Epithelial cell of prostate (primary cell): Measurements from ENCODE around the gene RNF32.

Experiments used
- DNase-seq: peaks from one replicate; pipeline ENCODE4 v3.0.0-alpha.2; 2011; ENCODE audit warnings: low read depth, low spot score
- H3K27ac ChIP-seq: fragments of 450-650 bp; 2 replicates; pipeline ENCODE4 v1.5.1; 2017; ENCODE audit warnings: mild to moderate bottlenecking

The RNF32 gene

DNA sequence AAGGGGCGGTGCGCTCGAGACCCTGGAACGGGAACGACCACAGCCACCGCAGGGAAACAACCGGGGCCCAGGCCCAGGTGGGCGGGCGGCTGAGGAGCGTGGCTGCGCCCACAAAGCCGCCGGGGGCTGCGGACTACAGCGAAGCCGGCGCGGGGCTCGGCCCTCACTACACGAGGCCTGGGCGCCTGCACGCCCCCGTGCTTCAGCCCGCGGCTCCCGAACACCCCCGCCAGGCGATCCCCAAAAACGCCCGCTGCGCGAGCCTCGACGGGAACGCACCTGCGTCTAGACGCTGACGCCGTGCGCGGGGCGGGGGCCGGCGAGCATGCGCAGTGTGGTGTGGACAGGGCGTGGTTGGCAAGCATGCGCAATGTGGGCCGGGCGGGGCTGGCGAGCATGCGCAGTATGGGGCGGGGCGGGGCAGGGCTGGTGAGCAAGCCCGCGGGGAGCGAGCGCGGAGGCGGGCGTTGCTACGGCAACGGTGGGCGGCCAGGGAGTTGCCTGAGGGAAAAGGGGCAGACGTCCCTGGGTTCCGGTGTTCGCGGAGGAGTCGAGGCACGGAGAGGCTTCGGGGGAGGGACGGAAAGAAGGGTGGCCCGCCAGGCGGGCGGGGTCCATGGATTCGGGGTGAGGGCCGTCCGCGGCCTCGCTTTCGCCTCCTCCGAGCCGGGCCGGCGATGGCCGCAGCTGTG is at the start of gene RNF32:
Gene RNF32 (plus strand): TSS at position 518 of the 692 bp plus-strand sequence. CDS start 3,104 bp downstream, outside the sequence.
- H3K27ac ChIP-seq: peak within 1 kb of the TSS; percentile 81
- DNase-seq: peak; percentile 58

DNA sequence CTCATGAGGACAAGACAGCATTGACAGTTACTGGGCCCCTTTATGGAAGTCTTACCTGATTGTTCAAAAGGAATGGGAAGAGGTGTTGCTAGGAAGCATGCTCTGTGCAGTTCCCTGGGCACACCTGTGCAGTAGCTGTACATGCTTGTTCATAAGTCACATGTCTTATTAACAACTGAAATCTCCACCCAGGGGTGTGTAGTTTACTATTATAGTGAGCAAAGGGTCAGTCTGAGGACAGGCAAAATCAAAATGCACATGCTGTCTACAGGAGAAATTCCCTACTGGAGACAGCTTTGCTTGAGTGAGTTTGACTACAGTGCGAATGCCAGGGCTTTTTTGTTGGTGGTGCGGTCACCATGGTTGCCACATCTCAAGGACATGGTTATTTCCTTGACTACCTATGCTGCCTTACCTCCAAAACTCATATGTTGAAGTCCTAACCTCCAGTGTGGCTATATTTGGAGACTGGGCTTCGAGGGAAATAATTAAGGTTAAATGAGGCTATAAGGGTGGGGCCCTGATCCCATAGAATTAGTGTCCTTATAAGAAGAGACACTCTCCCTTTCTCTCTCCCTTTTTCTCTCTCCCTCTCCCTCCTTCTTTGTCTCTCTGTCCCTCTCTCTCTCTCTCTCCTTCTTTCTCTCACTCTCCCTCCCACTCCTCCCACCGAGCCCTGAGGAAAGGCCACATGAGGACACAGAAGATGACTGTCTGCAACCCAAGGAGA is 48.3 kb upstream of the RNF32 start:
- DNase-seq: no peak
- H3K27ac ChIP-seq: no peak overlapping the region

DNA sequence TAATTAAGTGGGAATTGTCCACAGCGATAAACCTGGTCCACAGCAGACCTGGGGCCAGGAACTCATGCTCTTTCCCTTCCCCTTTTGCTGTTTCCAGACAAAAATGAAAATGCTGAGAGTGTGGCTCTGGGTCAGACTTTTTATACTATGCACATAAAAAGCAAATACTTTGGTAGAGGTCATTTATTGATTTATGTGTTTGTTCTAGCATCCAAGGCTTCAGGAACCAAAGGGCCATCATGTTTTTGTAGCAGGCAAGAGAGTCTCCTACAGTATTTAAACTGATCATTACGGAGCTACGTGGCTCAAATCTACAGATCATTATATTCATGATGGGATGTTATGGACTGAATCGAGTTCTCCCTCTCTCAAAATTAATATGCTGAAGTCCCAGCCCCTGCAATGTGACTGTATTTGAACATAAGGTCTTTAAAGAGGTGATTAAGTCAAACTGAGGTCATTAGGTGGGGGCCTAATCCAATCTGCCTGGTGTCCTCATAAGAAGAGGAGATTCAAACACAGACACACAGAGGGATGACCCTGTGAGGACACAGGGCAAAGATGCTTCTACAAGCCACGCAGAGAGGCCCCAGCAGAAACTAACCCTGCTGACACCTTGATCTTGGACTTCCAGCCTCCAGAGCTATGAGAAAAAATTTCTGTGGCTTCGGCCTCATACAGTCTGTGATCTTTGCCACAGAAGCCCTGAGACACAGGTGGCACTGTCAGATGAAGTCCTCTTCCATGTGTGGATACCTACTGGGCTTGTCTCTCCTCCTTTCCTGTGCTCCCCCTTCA is 46.1 kb upstream of the RNF32 start:
- no peak overlapping the region for H3K27ac ChIP-seq
- no peak for DNase-seq

DNA sequence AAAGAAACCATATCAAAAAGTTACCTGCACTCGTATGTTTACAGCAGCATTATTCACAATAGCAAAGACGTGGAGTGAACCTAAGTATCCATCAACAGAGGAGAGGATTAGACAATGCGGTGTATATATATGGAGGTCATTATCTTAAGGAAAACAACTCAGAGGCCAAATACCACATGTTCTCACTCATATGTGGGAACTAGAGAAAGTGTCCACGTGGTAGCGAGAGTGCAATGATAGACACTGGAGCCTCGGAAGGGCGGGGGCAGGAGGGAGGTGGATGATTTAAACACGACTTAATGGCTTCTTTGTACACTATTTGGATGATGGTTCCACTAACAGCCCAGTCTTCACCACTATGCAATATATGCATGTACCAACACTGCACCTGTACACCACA is 40.1 kb upstream of the RNF32 start:
- H3K27ac ChIP-seq: no peak overlapping the region
- DNase-seq: no peak

DNA sequence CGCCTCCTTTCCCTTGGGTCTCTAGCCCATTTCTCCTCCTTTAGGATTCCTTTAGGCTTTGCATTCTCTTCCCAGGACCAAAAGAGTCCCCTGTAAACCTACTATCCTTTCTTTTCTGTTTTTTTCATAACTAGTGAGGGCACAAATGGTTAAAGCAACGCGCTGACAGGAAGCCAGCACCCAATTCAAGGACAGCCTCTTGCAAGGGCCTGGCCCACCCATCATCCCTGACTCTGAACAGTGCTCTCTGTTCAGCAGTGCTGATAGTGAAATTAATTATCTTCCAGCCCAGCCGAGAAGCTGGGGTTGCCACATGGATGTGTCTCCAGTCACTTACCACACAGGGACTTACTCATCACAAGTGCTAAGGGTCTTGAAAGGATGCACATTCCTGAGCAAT is 38.3 kb upstream of the RNF32 start:
- no peak for DNase-seq
- H3K27ac ChIP-seq: no peak overlapping the region

DNA sequence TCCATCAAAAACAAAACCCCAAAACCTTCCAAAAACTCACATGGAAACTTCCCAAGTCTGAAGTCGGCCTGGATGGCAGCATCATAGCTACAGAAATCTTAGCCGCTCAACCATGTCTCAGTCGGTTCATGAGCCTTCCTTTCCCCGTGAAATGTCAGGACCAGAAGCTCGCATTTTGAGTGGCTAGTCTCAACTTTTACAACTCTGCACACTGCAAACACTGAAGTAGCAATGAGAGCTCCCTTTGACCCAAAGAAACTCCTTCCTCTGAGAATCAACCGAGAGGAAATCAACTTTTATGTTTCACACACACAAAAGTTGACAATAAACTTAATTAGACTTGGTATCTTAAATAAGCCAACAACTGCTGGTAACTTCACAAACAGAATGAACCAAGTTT is 37.6 kb upstream of the RNF32 start:
- no peak overlapping the region for H3K27ac ChIP-seq
- no peak for DNase-seq

DNA sequence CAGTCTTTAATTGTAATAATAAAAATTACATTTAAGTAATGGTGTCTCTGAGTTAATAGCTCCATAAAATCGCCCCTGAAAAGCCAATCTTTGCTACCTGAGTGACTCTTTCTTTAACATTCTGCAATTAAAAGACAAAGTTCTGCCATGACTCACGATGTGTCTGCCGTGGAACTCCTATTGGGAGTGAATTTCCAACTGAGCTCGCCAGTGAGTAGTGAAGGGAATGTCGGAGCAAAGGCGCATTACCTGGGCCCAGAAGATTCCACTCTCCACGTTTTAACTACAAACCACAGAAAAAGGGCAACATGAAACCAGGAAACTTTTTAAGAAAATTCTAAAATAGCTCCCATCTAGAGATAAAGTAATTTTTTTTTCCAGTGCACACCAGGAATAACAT is 36.9 kb upstream of the RNF32 start:
- no peak for DNase-seq

DNA sequence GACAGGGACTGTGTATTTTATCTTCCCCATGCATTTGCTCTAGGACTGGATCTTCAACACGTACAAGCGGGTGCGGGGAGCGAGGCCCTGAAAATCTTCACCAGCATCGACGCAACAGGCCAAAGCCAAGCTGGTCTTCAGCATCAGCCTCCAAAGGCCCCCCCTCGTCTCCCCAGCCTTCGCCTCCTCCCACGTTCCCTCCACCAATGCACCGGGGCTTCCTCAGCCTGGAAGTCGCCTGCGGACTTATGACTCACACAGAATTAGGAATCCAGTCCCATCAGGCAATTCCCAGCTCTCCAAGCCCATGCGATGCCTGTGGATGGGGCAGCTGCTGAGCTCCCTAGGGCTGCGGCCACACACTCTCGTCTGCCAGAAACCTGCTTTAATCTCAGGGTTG is 36.3 kb upstream of the RNF32 start:
- DNase-seq: no peak
- no peak overlapping the region for H3K27ac ChIP-seq

More for the DNA sequence above, 36.9 kb upstream of the RNF32 start:
- H3K27ac ChIP-seq: no peak overlapping the region

DNA sequence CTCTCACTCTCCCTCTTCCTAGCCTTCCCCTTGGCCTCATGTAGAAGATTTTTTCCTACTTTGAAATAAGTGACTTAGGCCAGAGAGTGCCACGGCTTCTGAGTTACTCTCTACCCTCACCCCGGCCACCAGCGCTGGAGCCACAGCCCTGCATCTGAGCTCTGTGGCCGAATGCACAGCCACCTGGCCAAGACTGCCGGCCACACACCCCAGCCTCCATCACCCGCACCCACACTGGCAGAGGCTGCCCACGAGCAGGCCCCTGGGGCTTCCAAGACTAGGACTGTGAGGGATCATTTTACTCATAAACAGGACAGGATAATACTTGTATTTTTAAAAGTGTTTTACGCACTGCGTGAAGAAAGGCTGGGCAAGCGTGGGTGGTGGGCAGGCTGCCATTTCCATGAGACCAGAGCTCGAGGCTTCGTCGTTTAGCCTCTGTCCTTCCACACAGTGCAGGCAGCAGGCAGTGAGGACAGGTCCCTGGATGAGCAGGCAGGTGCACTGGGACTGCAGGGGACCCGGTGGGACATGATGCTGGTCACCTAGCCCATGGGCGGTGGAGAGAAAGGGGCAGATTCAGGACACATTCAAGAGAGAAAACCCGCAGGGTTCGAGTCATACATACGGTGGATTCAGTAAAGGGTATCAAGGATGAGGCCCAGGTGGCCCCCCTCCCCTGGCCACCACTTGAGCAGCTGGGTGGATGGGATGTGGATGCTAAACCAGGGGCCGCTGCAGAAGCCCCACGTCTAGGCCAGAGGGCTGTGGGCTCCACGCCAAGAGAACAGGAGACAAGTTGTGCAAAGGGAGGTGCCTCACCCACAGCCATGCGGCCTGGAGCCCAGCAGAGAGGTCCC is 35.5 kb upstream of the RNF32 start:
- H3K27ac ChIP-seq: no peak overlapping the region
- DNase-seq: no peak

DNA sequence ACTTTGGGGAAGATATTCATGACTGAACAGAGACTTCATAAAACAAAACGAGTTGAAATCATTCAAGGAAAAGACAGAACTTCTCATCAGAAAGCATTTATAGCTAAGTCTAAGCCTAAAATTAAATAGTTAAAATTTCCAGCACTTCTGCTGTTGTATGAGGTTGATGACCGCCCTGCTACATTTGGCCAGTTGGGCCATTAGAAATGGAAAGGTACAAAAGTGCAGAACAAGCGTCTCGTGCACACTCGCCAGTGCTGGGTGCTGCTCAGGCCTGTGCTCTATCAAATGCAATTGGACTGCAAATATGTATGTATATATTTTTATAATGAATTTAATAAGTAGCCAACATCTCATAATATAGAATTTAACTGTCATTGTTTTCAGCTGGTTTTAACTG is 34.4 kb upstream of the RNF32 start:
- no peak for DNase-seq
- no peak overlapping the region for H3K27ac ChIP-seq

DNA sequence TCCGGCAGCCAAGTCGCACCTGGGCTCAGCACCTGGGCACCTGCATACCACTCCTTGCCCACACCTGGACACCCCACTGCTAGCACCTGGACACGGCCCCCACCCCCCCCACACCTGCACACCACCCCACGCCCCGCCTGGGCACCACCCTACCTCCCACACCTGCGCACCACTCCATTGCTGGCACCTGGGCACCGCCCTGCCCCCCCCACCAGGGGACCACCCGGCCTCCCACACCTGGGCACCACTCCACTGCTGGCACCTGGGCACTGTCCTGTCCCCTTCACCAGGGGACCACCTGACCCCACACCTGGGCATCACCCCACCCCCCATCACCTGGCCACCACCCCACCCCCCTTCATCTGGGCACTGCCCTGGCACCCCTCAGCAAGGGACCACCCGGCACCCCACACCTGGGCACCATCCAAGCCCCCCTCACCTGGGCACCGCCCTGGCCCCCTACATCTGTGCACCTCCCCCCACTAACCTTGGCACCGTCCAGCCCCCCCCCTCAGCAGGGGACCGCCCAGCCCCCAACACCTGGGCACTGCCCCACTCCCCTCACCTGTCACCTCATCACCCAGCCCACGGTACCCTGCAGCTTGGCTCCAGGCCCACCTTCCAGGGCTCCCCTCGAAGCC is 33.8 kb upstream of the RNF32 start:
- DNase-seq: no peak
- H3K27ac ChIP-seq: no peak overlapping the region

DNA sequence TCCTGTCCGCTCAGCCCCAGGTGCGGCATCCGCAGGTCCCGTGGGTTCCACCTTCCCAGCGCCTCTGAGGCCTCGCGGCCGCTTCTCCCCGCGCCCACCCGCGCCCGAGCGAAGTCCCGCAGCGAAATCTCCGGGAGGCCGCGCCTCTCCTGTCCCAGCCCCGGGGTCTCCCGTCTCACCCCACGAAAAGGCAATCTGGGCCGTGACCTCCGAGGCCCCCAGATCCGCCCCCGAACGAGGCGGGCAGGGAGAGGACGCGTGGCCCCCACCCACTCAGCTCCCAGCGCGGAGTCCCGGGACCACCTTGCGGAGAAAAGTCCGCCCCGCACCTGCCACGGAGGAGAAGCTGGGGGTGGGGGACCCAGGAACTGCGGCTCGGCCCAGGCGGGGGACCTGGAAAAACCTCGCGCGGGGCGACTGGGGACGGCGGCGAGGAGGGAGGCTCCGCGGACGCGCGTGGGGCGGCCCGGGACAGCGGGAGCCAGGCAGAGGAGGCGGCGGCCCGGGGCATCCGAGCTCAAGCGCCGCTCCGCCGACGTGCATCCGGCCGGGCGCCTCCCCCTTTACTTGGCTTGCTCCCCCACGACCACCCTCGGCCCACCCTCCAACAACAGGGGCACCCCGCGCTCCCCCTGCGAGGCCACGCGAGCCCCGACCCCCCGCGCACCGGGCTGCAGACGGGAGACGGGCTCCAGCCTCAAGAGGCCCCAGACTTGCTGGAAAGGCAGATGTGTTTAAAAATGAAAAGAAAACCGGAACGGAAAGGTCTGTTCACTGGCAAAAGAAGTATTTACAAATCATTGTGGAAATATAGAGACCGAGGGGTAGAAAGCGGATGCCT is 33.0 kb upstream of the RNF32 start:
- H3K27ac ChIP-seq: no peak overlapping the region
- DNase-seq: no peak

DNA sequence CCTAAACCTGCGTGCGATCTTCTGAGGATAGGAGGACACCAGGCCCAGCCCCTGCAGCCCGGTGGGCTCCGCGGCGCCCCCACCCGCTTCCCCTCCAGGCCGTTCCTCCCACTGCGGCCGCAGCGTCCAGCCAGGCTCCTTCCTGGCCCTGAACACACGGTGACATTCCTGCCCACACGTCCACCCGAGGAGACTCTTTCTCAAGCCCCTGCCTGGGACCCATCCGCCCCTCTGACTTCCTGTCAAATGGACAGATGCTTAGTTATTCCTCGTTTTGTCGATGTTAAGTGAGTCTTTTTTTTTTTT is 32.4 kb upstream of the RNF32 start:
- no peak for DNase-seq
- no peak overlapping the region for H3K27ac ChIP-seq

DNA sequence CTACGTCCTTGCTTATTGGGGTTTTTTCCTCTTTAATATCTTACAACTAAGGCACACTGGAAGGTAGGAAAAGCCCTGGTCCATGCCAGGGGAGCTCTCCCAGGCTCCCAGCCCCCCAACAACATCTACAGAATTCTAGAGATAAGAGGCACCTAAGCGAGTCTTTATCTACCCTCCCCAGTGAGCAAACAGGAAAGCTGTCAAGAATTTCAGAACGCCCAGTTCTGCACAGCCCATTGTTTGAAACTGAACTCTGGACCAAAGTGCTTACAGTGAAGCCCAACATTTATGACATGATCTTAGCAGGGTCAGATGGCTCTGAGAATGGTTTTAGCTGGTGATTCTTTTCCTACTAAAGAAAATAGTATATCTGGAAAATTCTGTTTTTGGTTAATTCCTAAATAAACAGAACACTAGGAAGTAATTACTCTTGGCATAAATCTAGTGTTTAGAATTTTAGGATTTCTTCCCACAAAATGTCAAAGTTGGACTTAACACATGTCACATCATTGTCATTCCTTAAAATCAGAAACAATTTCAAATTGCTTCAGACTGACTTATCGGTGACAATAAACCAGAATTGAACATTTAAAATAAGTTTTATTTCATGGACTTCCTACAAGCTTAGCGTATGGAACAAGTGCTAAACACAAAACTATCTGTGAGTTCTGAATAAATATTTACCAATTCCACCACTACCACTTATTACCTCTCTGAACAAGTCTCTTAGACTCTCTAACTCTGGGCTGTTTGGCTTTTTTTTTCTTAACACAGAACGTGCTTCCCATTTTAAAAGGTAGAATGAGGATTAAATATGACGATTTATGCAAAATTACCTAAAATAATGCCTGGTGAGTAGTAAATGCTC is 31.3 kb upstream of the RNF32 start:
- H3K27ac ChIP-seq: no peak overlapping the region
- DNase-seq: no peak

DNA sequence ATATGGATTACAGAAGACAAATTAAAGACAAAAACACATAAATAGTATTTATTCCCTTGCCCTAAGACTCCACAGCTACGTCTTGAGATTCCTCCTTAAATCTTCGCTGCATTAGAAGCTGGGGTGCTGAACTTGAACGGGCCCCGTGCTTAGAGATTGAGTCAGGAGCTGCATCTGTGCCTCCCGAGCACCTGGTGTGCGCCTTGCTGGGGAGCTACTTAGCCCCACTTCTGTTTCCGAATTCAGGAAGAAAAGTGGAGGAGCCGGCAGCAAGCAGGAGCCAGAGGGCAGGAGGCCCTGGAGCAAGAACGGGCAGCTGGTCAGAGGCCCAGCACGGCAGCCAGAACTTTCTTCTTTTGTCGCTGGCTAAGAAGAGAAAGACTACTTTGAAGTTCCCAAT is 30.4 kb upstream of the RNF32 start:
- no peak for DNase-seq
- H3K27ac ChIP-seq: no peak overlapping the region

DNA sequence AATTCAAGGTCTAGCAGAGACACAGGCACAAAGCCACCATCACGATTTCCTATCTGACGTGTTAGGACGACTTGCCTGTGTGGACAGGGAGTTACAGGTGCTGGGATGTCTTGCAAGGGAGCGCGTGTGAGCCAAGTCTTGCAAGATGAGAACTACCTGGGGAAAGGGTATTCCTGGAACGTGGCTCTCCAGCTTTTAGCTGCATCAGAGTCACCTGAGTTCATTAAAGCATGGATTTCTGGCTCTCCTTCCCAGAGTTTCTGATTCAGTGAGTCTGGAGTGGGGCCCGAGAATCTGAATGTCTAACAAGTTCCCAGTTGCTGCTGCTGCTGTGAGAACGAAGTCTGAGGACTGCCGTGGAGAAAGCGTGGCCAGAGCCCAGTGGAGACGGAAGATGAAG is 30.0 kb upstream of the RNF32 start:
- H3K27ac ChIP-seq: no peak overlapping the region
- DNase-seq: no peak

DNA sequence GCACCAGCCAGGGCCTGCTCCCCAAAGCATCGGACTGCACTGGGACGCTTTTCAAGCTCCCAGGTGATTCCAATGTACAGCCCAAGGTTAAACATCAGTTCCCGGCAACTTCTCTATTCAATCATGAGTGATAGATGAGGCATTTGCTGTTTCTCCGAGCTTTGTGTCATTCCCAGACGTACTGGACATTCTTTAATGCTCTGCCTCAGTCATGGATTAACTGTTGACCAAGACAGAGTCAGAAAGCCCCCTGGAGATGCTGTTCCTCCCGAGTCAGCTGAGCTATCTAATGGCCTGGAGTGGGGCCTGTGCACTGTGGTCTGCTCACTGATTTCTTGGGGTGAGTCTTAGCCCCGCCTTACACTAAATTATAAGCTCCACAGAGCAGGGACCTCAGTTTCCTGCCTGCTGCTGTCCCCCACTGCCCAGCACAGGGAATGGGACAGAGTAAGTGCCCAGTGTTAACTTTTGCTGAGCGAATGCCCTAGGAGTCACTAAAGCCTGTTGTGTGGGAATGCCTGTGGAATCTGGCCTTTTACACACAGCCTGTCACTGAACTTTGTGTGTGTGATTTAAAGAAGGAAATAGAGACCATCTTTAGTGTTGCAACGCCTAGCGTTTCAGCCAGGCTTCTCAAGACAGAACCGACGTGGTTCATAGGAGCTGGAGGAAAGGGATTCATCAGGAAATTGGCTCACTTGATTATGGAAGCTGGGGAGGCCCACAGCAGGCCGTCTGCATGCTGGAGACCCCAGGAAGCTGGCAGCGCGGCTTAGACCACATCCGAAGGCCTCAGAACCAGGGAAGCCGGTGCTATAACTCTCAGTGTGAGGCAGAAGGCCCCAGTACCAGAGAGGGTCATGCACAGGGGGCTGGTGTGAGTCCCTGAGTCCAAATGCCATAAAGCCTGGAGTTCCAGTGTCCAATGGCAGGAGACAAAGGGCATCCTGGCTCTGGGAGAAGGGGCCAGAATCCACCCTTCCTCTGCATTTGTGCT is 29.3 kb upstream of the RNF32 start:
- H3K27ac ChIP-seq: no peak overlapping the region
- no peak for DNase-seq
